ENCODE measurements around the gene C11orf98. TPM values are rescaled to one million over a fixed set of nuclear protein-coding genes. Genes with fewer than 3 reads are reported as not detected.
A peak's percentile ranks its signal among the peaks of the same experiment; 100 is the strongest.

C11orf98 gene
- total and polyA plus RNA-seq, 2 of the 13 experiments (the other 11 are each of a cell fraction or from before 2014, with no cell fraction given), result 30.4 to 91.8 TPM

GRCh38 chr11:62678770-62679696, 14.0 kb upstream of the C11orf98 start, which contains the start of gene UBXN1 (continued):
- TF ChIP-seq TFAP4 (IDR thresholded peaks at IDR 0.05; ENCODE audit: borderline replicate concordance, low read depth) (no peak), ZNF740 (CRISPR knock-in tag; IDR thresholded peaks at IDR 0.05) (no peak), ZNF674 (CRISPR knock-in tag; IDR thresholded peaks at IDR 0.05; ENCODE audit: low read depth) (no peak), SIN3B (IDR thresholded peaks at IDR 0.05; ENCODE audit: low read length) (peak; percentile 69; the same call in 1 of the 2 replicates), KDM3A (CRISPR knock-in tag; IDR thresholded peaks at IDR 0.05; ENCODE audit: low read depth) (peak; percentile 71; the same call in 1 of the 2 replicates), GATA4 (IDR thresholded peaks at IDR 0.05; ENCODE audit: borderline replicate concordance, low read depth) (peak; percentile 15; the same call in 1 of the 2 replicates), ZNF737 (CRISPR knock-in tag; IDR thresholded peaks at IDR 0.05; ENCODE audit: borderline replicate concordance) (no peak), HDAC1 (CRISPR knock-in tag; IDR thresholded peaks at IDR 0.05) (peak; percentile 90), ZNF709 (CRISPR knock-in tag; IDR thresholded peaks at IDR 0.05) (0 out of 2 replicates have a peak, but pooled peaks have one; percentile 31), ZNF263 (CRISPR knock-in tag; IDR thresholded peaks at IDR 0.05) (0 out of 2 replicates have a peak, but pooled peaks have one; percentile 17), MTA3 (CRISPR knock-in tag; IDR thresholded peaks at IDR 0.05) (no peak), ZNF235 (CRISPR knock-in tag; IDR thresholded peaks at IDR 0.05; ENCODE audit: borderline replicate concordance) (no peak; the same call in 1 of the 2 replicates), ZFP1 (CRISPR knock-in tag; IDR thresholded peaks at IDR 0.05) (no peak), MLLT10 (CRISPR knock-in tag; IDR thresholded peaks at IDR 0.05) (no peak), CENPT (CRISPR knock-in tag; IDR thresholded peaks at IDR 0.05; ENCODE audit: low read depth) (no peak), ZBTB1 (CRISPR knock-in tag; IDR thresholded peaks at IDR 0.05; ENCODE audit: borderline replicate concordance) (no peak), FOXC1 (CRISPR knock-in tag; IDR thresholded peaks at IDR 0.05; ENCODE audit: borderline replicate concordance) (peak; percentile 29; the same call in 1 of the 2 replicates), CHD2 (IDR thresholded peaks at IDR 0.05; ENCODE audit: low read depth, low read length) (no peak), HMG20A (CRISPR knock-in tag; IDR thresholded peaks at IDR 0.05; ENCODE audit: borderline replicate concordance) (no peak), TEAD3 (CRISPR knock-in tag; optimal IDR thresholded peaks at IDR 0.05; ENCODE audit: borderline replicate concordance) (no peak), LCORL (IDR thresholded peaks at IDR 0.05) (no peak), LCORL (CRISPR knock-in tag; IDR thresholded peaks at IDR 0.05) (peak; percentile 76), FOXA3 (CRISPR knock-in tag; IDR thresholded peaks at IDR 0.05) (peak; percentile 55), ZNF547 (CRISPR knock-in tag; IDR thresholded peaks at IDR 0.05) (peak; percentile 62), ZNF501 (CRISPR knock-in tag; IDR thresholded peaks at IDR 0.05) (peak; percentile 87)
- TF ChIP-seq, protein P1, sequence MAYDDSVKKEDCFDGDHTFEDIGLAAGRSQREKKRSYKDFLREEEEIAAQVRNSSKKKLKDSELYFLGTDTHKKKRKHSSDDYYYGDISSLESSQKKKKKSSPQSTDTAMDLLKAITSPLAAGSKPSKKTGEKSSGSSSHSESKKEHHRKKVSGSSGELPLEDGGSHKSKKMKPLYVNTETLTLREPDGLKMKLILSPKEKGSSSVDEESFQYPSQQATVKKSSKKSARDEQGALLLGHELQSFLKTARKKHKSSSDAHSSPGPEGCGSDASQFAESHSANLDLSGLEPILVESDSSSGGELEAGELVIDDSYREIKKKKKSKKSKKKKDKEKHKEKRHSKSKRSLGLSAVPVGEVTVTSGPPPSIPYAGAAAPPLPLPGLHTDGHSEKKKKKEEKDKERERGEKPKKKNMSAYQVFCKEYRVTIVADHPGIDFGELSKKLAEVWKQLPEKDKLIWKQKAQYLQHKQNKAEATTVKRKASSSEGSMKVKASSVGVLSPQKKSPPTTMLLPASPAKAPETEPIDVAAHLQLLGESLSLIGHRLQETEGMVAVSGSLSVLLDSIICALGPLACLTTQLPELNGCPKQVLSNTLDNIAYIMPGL (CRISPR knock-in tag; IDR thresholded peaks at IDR 0.05; ENCODE audit: borderline replicate concordance in 1 of 2, low read depth in 1 of 2), result peak; percentile 51 to 84; a peak in 3 of 4 replicates
- TF ChIP-seq, protein P2, sequence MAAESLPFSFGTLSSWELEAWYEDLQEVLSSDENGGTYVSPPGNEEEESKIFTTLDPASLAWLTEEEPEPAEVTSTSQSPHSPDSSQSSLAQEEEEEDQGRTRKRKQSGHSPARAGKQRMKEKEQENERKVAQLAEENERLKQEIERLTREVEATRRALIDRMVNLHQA (CRISPR knock-in tag; IDR thresholded peaks at IDR 0.05), result no peak
- TF ChIP-seq, protein P3, sequence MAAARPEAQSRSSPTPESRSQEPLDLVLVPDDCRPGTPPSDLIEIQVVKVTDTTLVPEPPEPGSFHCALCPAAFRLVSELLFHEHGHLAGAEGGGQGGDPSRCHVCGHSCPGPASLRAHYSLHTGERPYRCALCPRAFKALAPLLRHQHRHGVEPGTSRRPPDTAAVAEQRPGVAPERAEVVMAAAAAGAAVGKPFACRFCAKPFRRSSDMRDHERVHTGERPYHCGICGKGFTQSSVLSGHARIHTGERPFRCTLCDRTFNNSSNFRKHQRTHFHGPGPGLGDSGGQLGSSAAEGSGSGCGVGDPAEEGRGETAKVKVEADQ (CRISPR knock-in tag; IDR thresholded peaks at IDR 0.05; ENCODE audit: borderline replicate concordance), result no peak

All from HepG2 (cell line).